NCI-H1694 treated with DMSO at 0.1 percent for 48 hours (cell line): Measurements from ENCODE around the gene FCGR2B.
A peak's percentile ranks its signal among the peaks of the same experiment; 100 is the strongest.
"Not testable (repeated sequence)": the region's sequence is repeated elsewhere in the genome, so short reads cannot be mapped to it uniquely, and the experiment has no call there.

ENCODE experiments used
- DNase-seq: peaks from one replicate; lab custom pipeline; 2025; lab: John Stamatoyannopoulos, UW

FCGR2B gene

DNA sequence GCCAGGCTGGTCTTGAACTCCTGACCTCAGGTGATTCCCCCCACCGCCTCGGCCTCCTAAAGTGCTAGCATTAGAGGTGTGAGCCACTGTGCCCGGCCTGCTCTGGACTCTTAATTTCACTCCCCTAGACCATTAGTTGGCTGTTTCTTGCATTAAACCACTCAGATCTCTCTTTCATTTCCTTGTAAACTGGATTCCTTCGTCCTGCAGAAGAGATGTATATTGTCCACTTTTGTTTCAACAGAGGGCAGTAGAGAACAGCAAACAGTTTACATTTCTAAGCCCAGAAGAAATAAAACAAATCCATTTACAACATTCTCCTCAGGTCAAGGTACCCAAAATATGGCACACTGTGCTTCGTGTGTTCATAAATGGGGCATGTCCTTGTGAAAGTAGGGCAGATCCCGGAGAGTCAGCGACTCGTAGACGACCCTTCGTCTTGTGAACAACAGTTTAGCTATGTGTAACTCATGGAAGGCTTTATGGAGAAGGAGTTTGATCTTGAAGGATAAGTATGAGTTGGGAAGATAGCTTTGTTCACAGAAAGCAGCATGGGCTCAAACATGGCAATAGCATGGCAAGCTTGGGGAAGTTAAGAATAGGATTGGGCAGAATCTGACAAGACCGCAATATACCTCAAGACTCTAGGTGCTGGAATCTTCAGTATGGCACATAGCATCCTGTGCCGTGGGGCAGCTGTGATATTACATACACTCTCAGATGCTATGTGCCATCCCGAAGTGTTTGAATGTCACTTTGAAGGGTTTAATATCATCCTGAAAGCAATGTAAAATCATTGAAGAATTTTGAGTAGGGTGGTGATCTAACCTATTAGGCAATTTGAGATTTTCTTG lies 15.2 kb upstream of the FCGR2B start:
- DNase-seq: peak; percentile 12

- not testable (repeated sequence) for DNase-seq
Observed at GRCh38 chr1:161653541-161653940, 9.4 kb upstream of the FCGR2B start.

DNA sequence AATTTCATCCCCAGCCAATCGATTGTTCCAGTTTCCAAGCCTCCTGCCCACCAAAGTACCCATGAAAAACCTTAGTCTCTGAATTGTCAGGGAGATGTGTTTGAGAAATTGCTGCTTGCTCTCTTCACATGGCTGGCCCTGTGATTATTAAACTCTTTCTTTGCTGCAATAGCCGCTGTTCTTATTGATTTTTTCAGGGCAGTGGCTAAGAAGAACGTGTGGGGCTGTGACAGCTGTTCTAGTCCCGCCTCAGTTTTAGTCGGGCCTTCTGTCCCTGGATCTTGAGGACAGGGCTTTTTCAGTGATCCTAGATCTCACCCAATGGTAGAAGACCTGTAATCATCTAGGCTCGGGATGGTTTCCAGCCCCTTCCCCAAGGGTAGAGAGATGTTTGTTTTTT lies 9.0 kb upstream of the FCGR2B start:
- DNase-seq: not testable (repeated sequence)

- not testable (repeated sequence) for DNase-seq
Observed at GRCh38 chr1:161658524-161658923, 4.4 kb upstream of the FCGR2B start.

- not testable (repeated sequence) for DNase-seq
Observed at GRCh38 chr1:161661660-161662311, 1.2 kb upstream of the FCGR2B start.

DNA sequence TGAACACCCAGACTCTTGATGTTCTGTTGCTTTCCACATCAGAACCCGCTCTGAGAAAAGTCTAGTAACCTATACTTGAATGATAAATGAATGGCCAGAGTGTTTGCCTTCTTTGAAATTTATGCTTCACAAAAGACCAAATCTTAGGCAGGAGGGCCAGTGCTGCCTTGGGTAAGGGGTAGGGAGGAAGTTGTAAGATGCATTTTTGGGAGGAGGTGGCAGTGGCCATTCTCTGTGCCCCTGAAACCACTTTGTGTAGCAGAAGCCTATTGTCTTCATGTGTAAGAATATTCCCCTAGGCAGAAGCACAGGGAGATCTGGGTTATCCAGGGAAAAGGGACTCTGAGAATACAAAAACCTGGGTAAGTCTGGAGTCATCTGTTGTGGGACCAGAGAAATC lies 626 bp downstream of the FCGR2B start:
- DNase-seq: not testable (repeated sequence)

DNA sequence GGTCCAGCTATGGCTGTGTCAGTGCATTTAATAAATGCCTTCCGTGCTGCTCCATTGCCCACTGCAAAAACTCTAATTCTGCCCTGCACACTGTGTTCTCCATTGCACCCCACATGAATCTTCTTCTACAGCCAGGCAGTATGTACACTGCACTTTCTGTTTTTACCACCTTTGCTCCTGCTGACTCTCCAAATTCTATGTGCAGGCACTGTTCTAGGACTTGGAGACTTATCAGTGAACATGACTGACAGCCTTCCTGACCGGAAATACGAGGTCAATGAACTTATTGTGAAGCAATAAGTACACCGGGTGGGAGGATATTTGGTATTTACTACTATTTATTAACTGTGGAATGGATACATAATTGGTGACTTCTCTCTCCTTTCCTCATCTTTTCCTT lies 1.7 kb downstream of the FCGR2B start:
- DNase-seq: not testable (repeated sequence)

DNA sequence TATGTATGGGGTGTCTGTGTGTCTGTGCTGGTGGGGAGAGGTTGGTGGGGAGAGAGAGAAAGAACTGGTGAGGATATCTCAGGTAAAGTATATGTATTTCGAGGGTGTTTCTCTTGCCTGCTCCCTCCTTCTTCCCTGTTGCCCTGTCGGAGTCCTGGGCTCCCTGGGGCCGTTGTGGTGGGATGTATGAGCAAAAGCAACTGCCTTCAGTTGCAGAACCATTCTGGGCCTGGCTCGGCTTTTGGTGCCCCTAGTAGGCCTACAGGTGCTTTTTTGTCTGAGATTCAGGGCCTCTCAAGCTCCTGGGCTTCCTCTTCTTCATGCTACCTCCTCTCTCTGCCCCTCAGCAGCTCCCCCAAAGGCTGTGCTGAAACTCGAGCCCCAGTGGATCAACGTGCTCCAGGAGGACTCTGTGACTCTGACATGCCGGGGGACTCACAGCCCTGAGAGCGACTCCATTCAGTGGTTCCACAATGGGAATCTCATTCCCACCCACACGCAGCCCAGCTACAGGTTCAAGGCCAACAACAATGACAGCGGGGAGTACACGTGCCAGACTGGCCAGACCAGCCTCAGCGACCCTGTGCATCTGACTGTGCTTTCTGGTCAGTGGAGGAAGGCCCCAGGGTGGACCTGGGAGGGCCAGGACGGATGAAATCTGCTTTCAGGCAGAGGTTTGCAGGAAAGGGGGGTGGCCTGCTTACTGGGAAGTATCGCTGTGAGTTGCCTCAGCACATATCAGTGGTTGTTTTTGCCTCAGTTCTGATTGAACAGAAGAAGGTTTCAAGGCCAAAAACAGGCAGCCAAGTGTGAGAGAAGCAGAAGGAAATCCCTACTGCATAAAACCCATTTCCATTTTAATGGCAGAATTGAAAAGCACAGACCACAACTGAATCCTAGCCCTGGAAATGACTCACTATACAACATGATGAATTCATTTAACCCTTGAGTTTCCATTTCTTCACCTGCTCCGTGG lies 8.4 kb downstream of the FCGR2B start:
- DNase-seq: not testable (repeated sequence)

- not testable (repeated sequence) for DNase-seq
Observed at GRCh38 chr1:161673437-161673836, 10.5 kb downstream of the FCGR2B start.

DNA sequence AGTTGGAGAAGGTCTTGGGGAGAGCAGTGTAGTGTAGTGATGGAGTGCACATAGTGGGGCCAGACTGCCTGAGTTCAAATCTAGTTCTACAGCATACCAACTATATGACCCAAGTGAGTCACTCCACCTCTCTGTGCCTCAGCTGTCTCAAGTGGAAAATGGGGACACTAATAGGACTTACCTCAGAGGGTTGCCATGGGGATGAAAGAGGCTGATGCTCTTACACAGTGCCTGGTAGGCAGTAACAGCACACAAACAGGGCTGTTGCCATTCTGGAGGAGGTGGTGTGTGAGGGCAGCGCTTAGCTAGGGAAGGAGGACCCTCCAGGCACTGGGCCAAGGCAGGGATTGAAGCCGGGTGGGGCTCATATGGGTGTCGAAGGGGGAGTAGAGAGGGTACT lies 11.5 kb downstream of the FCGR2B start:
- DNase-seq: not testable (repeated sequence)

- not testable (repeated sequence) for DNase-seq
Observed at GRCh38 chr1:161674908-161675307, 12.0 kb downstream of the FCGR2B start.

DNA sequence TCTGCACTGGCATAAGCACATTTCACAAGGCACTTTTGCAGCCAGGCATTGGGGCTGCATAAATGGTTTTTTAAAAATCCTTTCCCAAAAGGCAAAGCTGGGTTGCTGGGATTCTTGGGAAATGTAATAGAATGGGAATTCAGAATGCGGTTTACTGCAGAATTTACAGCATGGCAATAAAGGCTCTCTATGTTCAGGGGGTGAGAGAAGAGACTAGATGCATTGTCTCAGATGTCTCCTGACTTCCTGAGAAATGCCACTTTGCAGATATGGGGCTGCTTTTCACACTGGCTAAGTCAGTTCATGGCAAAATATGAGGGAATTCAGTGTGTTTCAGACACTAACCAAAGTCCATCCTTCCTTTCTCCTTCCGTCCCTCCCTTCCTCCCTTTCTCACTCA lies 13.5 kb downstream of the FCGR2B start:
- no peak for DNase-seq

DNA sequence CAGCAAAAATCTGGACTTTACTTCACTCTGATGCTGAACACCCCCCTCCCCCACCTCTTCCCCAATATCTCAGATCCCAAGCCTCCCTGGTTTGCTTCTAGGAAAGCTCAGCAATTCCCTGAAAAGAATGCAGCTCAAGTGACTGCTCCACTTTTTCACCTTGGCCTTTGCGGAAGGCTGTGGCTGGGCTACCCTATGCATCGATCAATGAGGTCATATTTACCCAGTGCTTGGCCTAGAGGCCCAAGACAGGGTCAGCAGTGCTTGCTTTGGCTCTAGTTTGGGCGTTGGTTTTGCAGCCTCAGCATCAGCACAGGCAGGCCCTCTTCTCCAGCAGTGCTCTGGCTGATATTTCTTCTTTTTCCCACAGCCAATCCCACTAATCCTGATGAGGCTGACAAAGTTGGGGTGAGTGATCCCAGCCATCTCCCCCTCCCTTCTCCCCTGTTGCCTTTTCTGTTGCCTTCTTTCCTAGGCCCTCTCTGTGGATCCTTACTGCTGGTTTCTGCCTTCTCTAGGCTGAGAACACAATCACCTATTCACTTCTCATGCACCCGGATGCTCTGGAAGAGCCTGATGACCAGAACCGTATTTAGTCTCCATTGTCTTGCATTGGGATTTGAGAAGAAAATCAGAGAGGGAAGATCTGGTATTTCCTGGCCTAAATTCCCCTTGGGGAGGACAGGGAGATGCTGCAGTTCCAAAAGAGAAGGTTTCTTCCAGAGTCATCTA lies 14.2 kb downstream of the FCGR2B start:
- no peak for DNase-seq

DNA sequence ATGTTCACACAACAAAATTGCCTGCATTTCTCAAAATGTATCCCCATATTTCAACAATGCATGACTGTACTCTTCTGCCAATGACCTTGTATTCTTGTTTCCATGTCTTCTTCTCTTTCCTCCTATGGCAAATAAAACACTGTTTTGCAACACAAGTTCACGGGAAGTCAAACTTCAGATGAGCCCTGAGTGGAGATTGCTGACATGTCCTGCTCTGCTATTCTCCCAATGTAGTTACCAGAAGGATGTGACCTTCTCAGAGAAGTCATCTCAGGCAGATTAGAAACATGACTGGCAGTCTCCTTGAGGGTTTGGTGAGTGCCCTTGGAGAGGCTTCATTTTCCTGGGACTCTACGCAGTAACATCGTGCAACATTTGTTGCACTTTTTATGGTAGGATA lies 15.6 kb downstream of the FCGR2B start:
- DNase-seq: no peak

DNA sequence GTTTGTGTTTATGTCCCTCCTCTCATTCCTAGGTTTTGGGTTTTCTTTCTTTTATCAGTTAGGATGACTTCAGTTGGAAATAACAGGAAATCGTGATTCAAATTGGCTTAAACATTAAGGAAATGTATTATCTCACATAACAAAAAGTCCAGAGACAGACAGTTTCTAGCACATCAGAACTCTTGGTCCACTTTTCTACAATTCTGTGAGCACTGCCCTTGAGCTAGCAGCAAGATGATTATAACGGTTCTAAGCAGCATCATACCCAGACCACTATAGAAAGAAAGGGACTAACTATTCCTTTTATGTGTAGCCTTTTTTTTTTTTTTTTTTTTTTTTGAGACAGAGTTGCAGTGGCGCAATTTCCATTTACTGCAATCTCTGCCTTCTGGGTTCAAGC lies 18.9 kb downstream of the FCGR2B start:
- DNase-seq: no peak

DNA sequence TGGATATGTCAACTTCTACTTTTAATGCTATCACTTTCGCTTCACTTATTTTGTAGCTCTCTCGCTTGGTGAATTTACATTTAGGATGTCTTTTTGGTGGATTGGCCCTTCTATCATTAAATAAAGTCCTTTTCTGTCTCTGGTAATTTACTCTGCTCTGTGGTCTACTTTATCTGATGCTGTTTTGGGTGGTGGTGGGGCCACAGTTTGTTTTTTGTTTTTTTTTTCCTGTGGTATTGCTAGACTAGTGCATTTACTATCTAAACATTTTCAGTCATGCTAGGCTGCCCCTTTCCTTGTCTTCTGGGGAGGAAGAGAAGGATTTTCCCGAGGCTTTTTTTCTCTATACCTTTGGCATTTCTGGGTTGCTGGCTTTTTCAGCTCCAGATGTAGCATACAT lies 26.0 kb downstream of the FCGR2B start:
- DNase-seq: no peak

DNA sequence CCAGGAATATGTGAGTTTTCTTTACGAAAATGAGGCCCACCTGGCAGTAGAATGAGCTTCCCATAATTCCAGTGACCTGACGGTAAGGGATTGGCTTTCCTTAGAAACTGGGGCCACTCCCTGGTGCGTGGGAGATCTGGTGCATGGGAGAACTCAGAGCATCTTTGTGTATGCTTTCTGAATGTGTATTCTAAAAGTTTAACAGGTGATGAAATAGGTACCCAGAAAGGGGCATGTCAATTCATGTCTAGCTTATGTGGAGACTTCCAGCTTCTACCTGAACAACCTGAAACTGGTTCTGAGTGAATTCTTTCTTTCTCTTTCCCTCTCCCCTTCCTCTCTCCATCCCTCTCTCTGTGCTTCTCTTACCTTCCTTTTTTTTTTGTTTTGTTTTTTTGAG lies 28.9 kb downstream of the FCGR2B start:
- no peak for DNase-seq

DNA sequence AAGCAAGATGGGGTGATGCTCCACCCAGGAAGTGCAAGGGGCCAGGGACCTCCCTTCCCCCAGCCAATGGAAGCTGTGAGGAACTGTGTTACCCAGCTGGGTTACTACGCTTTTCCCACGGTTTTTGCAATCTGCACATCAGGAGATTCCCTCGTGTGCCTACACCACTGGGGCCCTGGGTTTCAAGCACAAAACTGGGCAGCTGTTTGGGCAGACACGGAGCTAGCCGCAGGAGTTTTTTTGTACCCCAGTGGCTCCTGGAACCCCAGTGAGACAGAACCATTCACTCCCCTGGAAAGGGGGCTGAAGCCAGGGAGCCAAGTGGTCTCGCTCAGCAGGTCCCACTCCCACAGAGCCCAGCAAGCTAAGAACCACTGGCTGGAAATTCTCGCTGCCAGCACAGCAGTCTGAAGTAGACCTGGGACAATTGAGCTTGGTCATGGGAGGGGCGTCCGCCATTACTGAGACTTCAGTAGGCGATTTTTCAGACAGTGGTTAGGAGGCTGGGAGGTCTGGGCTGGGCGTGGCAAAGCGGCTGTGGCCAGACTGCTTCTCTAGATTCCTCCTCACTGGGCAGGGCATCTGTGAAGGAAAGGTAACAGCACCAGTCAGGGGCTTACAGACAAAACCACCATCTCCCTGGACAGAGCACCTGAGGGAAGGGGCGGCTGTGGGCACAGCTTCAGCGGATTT lies 30.2 kb downstream of the FCGR2B start:
- DNase-seq: not testable (repeated sequence)

DNA sequence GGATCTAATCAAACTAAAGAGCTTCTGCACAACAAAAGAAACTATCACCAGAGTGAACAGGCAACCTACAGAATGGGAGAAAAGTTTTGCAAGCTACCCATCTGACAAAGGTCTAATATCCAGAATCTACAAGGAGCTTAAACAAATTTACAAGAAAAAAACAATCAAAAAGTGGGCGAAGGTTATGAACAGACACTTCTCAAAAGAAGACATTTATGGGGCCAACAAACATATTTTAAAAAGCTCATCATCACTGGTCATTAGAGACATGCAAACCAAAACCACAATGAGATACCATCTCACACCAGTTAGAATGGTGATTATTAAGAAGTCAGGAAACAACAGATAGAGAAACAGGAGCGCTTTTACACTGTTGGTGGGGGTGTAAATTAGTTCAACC lies 35.4 kb downstream of the FCGR2B start:
- not testable (repeated sequence) for DNase-seq

GRCh38 chr1:161702250-161702649 lies 39.3 kb downstream of the FCGR2B start:
- DNase-seq: no peak

GRCh38 chr1:161705537-161705936 lies 42.6 kb downstream of the FCGR2B start:
- DNase-seq: no peak
